H1 (cell line): ENCODE data around the gene IWS1.
"Not testable (repeated sequence)": the region's sequence is repeated elsewhere in the genome, so short reads cannot be mapped to it uniquely, and the experiment has no call there.

Experiments used
- CTCF ChIP-seq, 3 experiments: IDR thresholded peaks; 1 replicate in 2 of 3; 2 replicates in 1 of 3; pipeline versions ENCODE4 v1.5.1 to v1.6.1; 2011; ENCODE audit warnings: low read length in 3 of 3, mild to moderate bottlenecking in 3 of 3, inconsistent platforms in 2 of 3, low read depth in 1 of 3, moderate library complexity in 1 of 3; ENCODE audit not compliant: insufficient read depth in 1 of 3; ENCODE audit errors: control extremely low read depth in 1 of 3
- MAFK ChIP-seq: IDR thresholded peaks from 2 replicates; pipeline ENCODE4 v1.6.1; 2012; ENCODE audit warnings: low read depth, mild to moderate bottlenecking, improper control_type of control experiment, low read length
- POLR2AphosphoS5 ChIP-seq: IDR thresholded peaks from 2 replicates; pipeline ENCODE4 v1.6.1; 2011; ENCODE audit warnings: low read depth, low read length
- RAD21 ChIP-seq, 2 experiments: IDR thresholded peaks in 1 of 2; conservative IDR thresholded peaks in 1 of 2; 2 replicates each; pipeline ENCODE4 v1.6.1; 2011; ENCODE audit warnings: low read depth in 2 of 2, low read length in 2 of 2, improper control_type of control experiment in 1 of 2, inconsistent platforms in 1 of 2, mild to moderate bottlenecking in 1 of 2, moderate library complexity in 1 of 2
- SRF ChIP-seq: IDR thresholded peaks from 2 replicates; pipeline ENCODE4 v1.6.1; 2011; ENCODE audit warnings: mild to moderate bottlenecking, low read depth, low read length, moderate library complexity
- ZNF274 ChIP-seq: IDR thresholded peaks from 2 replicates; pipeline ENCODE4 v1.7.0; 2012; ENCODE audit warnings: low read length, borderline replicate concordance; ENCODE audit errors: extremely low read depth

GRCh38 chr2:127543013-127543501, 16.8 kb upstream of the IWS1 start:
- TF ChIP-seq RAD21 (IDR thresholded peaks at IDR 0.05 in 1 of 2, conservative IDR thresholded peaks at IDR 0.05 in 1 of 2; ENCODE audit: low read depth in 2 of 2, low read length in 2 of 2); ZNF274; MAFK; SRF; POLR2AphosphoS5; CTCF (IDR thresholded peaks at IDR 0.05; ENCODE audit: control extremely low read depth in 1 of 3, insufficient read depth in 1 of 3, low read depth in 1 of 3, low read length in 3 of 3): not testable (repeated sequence)
